ENCODE measurements around the gene ARHGAP22.

Gene ARHGAP22

GRCh38 chr10:48616436-48616835 is 11.6 kb upstream of the ARHGAP22 start:
- TF ChIP-seq FOXP2 (optimal IDR thresholded peaks at IDR 0.05; ENCODE audit: borderline replicate concordance, extremely low read depth, extremely low read length, insufficient read depth) = no peak
- TF ChIP-seq POLR2AphosphoS5 (IDR thresholded peaks at IDR 0.05; ENCODE audit: low read depth, low read length) = no peak
- no peak for TF ChIP-seq SIN3A (IDR thresholded peaks at IDR 0.05; ENCODE audit: borderline replicate concordance, insufficient read depth, low read length)
- TF ChIP-seq, protein P1, sequence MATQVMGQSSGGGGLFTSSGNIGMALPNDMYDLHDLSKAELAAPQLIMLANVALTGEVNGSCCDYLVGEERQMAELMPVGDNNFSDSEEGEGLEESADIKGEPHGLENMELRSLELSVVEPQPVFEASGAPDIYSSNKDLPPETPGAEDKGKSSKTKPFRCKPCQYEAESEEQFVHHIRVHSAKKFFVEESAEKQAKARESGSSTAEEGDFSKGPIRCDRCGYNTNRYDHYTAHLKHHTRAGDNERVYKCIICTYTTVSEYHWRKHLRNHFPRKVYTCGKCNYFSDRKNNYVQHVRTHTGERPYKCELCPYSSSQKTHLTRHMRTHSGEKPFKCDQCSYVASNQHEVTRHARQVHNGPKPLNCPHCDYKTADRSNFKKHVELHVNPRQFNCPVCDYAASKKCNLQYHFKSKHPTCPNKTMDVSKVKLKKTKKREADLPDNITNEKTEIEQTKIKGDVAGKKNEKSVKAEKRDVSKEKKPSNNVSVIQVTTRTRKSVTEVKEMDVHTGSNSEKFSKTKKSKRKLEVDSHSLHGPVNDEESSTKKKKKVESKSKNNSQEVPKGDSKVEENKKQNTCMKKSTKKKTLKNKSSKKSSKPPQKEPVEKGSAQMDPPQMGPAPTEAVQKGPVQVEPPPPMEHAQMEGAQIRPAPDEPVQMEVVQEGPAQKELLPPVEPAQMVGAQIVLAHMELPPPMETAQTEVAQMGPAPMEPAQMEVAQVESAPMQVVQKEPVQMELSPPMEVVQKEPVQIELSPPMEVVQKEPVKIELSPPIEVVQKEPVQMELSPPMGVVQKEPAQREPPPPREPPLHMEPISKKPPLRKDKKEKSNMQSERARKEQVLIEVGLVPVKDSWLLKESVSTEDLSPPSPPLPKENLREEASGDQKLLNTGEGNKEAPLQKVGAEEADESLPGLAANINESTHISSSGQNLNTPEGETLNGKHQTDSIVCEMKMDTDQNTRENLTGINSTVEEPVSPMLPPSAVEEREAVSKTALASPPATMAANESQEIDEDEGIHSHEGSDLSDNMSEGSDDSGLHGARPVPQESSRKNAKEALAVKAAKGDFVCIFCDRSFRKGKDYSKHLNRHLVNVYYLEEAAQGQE (IDR thresholded peaks at IDR 0.05; ENCODE audit: insufficient read depth in 1 of 2, low read depth in 2 of 2, low read length in 2 of 2) = no peak

DNA sequence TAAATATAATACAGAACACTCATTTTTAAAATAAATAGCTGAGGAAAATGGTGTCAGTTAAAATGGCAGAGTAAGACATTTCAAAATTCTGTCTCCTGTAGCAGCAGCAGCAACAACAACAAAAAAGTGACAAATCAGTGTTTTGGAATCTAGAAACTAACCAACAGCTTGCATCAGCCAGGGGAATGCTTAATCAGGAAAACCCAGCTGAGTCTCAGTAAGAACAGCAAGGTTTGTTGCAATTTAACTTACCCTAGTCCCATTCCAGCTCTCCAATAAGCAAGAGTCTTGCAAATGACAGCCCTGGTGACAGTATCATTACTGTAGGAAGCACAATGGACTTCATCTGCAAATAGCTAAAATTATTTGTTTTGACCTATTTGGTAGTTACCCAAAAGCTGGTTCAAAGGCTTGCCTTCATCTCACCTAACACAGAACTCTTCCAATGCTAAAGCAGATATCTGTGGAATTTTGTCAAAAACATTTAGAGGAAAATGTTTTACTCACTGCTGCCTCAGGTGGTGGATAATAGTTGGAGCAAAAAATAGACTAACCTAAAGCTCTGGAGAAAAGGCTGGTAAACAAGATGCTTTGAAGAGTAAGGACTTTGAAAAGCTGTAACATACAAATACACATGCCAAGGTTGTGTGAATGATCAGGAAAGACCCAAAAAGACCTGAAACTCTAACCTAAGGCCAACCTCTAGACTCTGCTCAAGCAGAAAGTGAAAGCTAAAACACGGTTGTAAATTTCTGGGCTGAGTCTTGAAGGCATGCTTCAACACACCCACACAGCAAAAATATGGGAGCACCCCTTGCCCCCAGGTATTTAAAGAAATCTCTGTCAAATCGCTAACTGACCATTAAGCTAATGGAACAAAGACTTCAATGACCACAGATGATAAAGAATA is 9.9 kb upstream of the ARHGAP22 start:
- TF ChIP-seq SIN3A (IDR thresholded peaks at IDR 0.05; ENCODE audit: borderline replicate concordance, insufficient read depth, low read length) = no peak
- TF ChIP-seq FOXP2 (optimal IDR thresholded peaks at IDR 0.05; ENCODE audit: borderline replicate concordance, extremely low read depth, extremely low read length, insufficient read depth) = no peak
- TF ChIP-seq, protein P1 (IDR thresholded peaks at IDR 0.05; ENCODE audit: insufficient read depth in 1 of 2, low read depth in 2 of 2, low read length in 2 of 2) = no peak
- no peak for TF ChIP-seq TAF1 (IDR thresholded peaks at IDR 0.05; ENCODE audit: borderline replicate concordance, insufficient read depth, low read length)
- TF ChIP-seq POLR2AphosphoS5 (IDR thresholded peaks at IDR 0.05; ENCODE audit: low read depth, low read length) = no peak

DNA sequence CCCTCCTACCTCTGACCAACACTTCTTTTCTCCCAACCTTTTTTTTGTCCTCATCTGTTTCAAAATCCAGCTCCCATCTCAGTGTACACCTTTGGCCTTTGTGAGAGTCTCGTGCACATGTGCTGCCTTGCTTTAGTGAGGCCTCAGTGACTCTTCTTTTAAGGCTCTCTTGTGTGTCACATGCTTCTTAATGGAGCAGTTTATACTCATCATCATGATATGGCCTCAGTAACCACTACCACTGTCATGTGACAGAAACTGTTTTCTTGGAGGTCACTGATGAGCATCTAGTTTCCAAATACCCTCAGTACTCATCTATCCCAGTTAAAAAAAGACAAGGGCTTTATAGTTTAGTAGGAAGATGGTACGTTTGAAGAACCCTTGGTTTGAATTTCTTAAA is 8.1 kb upstream of the ARHGAP22 start:
- TF ChIP-seq POLR2AphosphoS5 (IDR thresholded peaks at IDR 0.05; ENCODE audit: low read depth, low read length) = no peak
- no peak for TF ChIP-seq TAF1 (IDR thresholded peaks at IDR 0.05; ENCODE audit: borderline replicate concordance, insufficient read depth, low read length)
- no peak for TF ChIP-seq SIN3A (IDR thresholded peaks at IDR 0.05; ENCODE audit: borderline replicate concordance, insufficient read depth, low read length)
- no peak for TF ChIP-seq FOXP2 (optimal IDR thresholded peaks at IDR 0.05; ENCODE audit: borderline replicate concordance, extremely low read depth, extremely low read length, insufficient read depth)
- TF ChIP-seq, protein P1 (IDR thresholded peaks at IDR 0.05; ENCODE audit: insufficient read depth in 1 of 2, low read depth in 2 of 2, low read length in 2 of 2) = no peak

GRCh38 chr10:48612236-48612943 is 7.5 kb upstream of the ARHGAP22 start:
- TF ChIP-seq SIN3A (IDR thresholded peaks at IDR 0.05; ENCODE audit: borderline replicate concordance, insufficient read depth, low read length) (no peak), POLR2AphosphoS5 (IDR thresholded peaks at IDR 0.05; ENCODE audit: low read depth, low read length) (no peak), FOXP2 (optimal IDR thresholded peaks at IDR 0.05; ENCODE audit: borderline replicate concordance, extremely low read depth, extremely low read length, insufficient read depth) (no peak), TAF1 (IDR thresholded peaks at IDR 0.05; ENCODE audit: borderline replicate concordance, insufficient read depth, low read length) (no peak)
- TF ChIP-seq, protein P1 (IDR thresholded peaks at IDR 0.05; ENCODE audit: insufficient read depth in 1 of 2, low read depth in 2 of 2, low read length in 2 of 2) = no peak

Measured in PFSK-1 (cell line).